GM19324 (cell line): ENCODE data around the gene GPATCH3.
"Not testable (repeated sequence)": the region's sequence is repeated elsewhere in the genome, so short reads cannot be mapped to it uniquely, and the experiment has no call there.

ENCODE experiments used
- ATAC-seq: cut with Tn5 transposase; IDR thresholded peaks from one replicate; pipeline ENCODE4 v1.9.1; 2021; ENCODE audit warnings: mild to moderate bottlenecking, moderate library complexity; ENCODE audit not compliant: unreplicated experiment, low FRiP score

GPATCH3 gene

GRCh38 chr1:26900001-26900814 is at the start of gene GPATCH3:
TSS of gene GPATCH3 (minus strand) at chr1:26900467. CDS start at chr1:26900442, 25 bp downstream.
- ATAC-seq = peak; percentile 81

DNA sequence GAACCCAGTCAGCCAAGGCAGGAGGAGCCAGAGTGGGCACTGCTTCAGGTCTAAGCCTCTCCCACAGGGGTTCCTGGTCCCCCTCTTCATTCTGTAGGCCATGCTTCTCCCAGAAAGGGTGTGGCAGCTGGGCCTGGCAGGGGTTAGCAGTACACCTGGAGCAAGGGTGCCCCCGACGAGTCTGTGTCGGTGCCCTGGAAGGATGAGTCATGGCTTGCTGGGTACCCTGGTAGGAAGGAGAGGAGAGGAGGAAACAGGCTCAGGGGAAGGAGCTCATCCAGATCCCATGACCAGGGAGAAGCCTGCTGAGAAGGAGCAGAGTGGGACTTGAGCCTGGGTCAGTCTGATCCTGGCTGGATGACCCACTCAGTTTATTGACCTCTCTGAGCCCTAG is 49.7 kb upstream of the GPATCH3 start:
- no peak for ATAC-seq

DNA sequence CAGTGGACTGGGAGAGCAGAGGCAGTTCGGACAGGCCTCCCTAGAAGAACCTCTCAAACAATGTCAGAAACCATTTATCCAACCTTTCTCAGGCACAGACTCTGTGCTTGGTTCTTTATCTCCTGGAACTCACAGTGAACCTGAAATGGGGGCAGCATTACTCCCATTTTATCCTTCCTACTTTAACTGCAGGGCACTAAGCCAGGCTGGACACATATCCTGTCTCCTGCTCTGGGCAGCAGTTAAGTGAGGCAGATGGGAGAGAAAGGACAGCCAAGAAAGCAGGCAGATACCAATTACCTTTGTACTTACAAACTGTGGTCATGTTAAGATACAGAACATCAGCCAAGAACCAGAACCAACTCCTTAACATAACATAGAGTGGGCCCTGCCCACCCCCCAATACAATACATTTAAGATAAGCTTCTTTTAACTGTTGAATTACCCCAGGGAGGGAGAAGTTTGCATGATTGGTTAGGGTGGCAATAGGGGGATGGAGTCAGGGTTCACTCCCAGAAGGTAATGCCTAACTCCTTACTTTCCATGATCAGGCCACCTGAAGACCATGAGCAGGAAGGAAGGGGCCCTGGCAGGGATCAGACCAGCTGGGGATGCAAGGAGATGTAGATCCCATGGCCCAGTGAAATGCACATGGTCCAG is 49.1 kb upstream of the GPATCH3 start:
- no peak for ATAC-seq

GRCh38 chr1:26948725-26949057 is 48.4 kb upstream of the GPATCH3 start:
- not testable (repeated sequence) for ATAC-seq

- ATAC-seq = no peak
Measured at GRCh38 chr1:26946270-26946669, 46.0 kb upstream of the GPATCH3 start.

- no peak for ATAC-seq
Measured at GRCh38 chr1:26945728-26946127, 45.5 kb upstream of the GPATCH3 start.

- ATAC-seq = no peak
Measured at GRCh38 chr1:26945138-26945537, 44.9 kb upstream of the GPATCH3 start.

GRCh38 chr1:26942656-26943055 is 42.4 kb upstream of the GPATCH3 start:
- ATAC-seq = no peak

- ATAC-seq = no peak
Measured at GRCh38 chr1:26941311-26941710, 41.0 kb upstream of the GPATCH3 start.

GRCh38 chr1:26938659-26939025 is 38.4 kb upstream of the GPATCH3 start:
- no peak for ATAC-seq

DNA sequence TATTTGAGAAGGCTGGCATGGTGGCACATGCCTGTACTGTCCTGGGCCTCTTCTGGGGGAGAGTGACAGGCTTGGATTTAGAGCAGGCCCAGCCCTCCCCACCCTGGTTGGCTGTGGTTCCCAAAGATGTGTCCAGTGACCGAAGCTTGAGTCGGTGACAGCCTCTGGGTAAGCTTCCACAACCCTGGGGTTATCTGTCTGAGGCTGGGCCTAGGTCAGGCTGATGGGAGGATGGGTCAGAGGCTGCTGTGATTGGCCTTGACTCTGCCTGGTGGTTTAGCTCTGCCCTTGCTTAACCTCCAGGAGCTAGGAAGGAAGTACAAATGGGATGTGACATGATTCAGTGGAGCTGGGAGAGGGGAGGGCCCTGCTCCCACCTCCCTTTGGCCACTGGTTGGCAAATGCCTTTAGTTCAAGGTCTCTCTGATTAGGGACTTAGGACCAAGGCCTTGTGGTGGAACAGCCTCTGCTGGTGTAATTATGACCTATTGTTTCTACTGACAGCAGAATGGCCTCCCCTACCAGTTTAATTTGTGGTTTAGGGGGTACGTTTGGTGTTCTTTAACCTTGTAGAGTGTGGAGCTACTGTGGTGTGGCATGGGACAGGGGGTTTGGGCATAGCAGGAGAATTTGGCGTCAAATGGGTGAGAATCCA is 37.9 kb upstream of the GPATCH3 start:
- ATAC-seq = no peak

GRCh38 chr1:26936823-26937222 is 36.6 kb upstream of the GPATCH3 start:
- no peak for ATAC-seq

GRCh38 chr1:26932531-26932930 is 32.3 kb upstream of the GPATCH3 start:
- no peak for ATAC-seq

DNA sequence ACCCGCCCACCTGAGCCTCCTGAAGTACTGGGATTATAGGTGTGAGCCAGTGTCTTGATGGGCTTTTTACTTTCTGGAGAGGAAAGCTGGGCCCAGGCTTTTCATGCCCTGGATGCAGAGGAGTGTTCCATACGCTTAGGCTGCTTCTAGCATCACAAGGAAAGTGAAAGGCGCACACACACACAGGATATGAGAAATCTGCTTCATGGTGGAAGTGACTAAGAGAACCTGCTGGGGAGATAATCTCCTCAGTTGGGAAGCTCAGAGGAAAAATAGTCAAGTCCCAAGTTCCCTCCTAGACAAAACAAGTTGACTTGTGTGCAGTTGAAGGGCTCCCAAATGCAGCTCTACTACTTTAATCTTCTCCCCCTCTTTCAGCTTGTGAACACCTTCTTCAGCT is 23.4 kb upstream of the GPATCH3 start:
- ATAC-seq = no peak

GRCh38 chr1:26922901-26923300 is 22.6 kb upstream of the GPATCH3 start:
- ATAC-seq = no peak

- no peak for ATAC-seq
Measured at GRCh38 chr1:26922431-26922729, 22.1 kb upstream of the GPATCH3 start.

DNA sequence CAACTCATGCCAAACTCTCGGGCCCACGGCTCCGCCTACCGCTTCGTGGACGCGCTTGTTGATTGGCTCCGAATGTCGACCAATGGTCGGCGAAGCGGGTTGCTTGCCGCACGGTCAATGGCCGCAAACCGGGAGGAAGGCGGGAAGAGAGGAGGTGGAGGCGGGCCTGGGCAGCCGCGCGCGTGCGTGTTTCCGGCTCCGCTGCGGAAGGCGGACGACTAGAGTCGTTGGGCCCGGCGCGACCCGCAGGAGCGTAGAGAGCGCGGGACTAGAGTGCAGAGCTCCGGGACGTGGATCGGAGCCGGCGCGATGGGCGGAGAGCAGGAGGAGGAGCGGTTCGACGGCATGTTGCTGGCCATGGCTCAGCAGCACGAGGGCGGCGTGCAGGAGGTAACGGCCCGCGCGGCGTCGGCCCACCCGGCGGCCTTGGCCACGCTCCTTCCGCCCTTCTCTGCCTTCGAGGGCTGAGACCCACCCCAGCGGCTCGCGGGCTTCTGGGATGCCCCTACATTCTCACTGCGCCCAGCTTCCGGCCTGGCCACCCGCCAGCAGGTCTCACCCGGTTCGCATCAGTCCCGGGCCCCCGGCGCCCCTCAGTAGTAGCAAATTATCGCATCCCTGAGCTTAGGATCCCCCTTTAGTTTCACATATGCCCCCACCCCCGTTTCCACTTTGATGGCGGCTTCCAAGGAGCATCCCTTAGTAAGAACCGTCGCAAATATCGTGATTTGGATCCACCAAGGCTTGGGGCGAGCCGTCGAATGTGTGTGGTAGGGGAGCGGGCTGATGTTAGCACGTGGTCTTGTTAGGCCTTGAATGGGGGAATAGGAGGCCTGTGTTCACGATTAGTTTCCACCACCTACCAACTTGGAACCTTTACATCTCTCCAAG is 21.5 kb upstream of the GPATCH3 start, which contains the start of gene NUDC:
Gene NUDC, plus strand, starts transcription at position 204 of the 891 bp plus-strand sequence. Its CDS starts 106 bp downstream, at position 310.
- ATAC-seq = peak; percentile 98

DNA sequence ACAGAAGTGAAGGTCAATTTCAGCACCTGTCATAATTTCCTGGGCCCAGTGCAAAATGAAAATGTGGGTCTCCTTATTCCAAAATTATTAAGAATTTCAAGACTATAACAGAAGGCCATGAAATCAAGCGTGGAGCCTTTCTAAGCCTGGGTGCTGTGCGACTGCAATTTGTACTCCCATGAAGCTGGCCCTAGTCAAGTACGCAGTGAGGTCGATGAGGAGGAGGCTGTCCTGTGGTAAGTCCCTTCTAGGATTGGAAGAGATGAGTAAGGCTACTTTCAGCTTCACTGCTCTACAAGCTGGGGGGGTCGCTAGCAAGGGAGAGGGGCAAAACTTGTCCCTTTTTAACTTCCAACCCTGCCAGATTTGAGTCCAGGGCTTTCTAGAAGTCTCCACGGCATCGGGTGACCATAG is 20.9 kb upstream of the GPATCH3 start:
- ATAC-seq = no peak

GRCh38 chr1:26915204-26915842 is 15.1 kb upstream of the GPATCH3 start:
- no peak for ATAC-seq
